GM23248 (cell line): ENCODE results near the gene FAM111B. TPM values are rescaled to one million over a fixed set of nuclear protein-coding genes. Genes with fewer than 3 reads are reported as not detected.
A peak's percentile ranks its signal among the peaks of the same experiment; 100 is the strongest.

ENCODE experiments used
- DNase-seq: peaks from one replicate; pipeline ENCODE4 v3.0.0-alpha.2; 2015
- H2AFZ ChIP-seq: fragments of 200-600 bp; sonication (generic); 2 replicates; pipeline ENCODE4 v1.6.1; 2016; ENCODE audit warnings: antibody characterized with exemption
- H3F3A ChIP-seq: fragments of 200-600 bp; sonication (generic); 2 replicates; pipeline ENCODE4 v1.6.1; 2016; ENCODE audit warnings: mild to moderate bottlenecking, antibody characterized with exemption, mixed run types; ENCODE audit not compliant: insufficient read depth
- H3K27ac ChIP-seq: fragments of 200-600 bp; sonication (generic); 2 replicates; pipeline ENCODE4 v1.5.1; 2016; ENCODE audit warnings: mild to moderate bottlenecking
- H3K27me3 ChIP-seq: fragments of 200-600 bp; sonication (generic); replicated peaks from 2 replicates; pipeline ENCODE4 v1.6.1; 2016; ENCODE audit warnings: mild to moderate bottlenecking; ENCODE audit not compliant: insufficient read depth
- H3K36me3 ChIP-seq: fragments of 200-600 bp; sonication (generic); 2 replicates; pipeline ENCODE4 v1.6.1; 2016; ENCODE audit warnings: low read depth, mild to moderate bottlenecking
- H3K4me1 ChIP-seq: fragments of 200-600 bp; sonication (generic); 2 replicates; pipeline ENCODE4 v1.6.1; 2016; ENCODE audit warnings: mild to moderate bottlenecking; ENCODE audit not compliant: insufficient read depth
- H3K4me2 ChIP-seq: fragments of 200-600 bp; sonication (generic); one replicate; pipeline ENCODE4 v1.6.1; 2016; ENCODE audit warnings: mild to moderate bottlenecking; ENCODE audit not compliant: unreplicated experiment
- H3K4me3 ChIP-seq: fragments of 200-600 bp; sonication (generic); 2 replicates; pipeline ENCODE4 v1.5.1; 2016; ENCODE audit warnings: mild to moderate bottlenecking
- H3K79me2 ChIP-seq: fragments of 200-600 bp; sonication (generic); 2 replicates; pipeline ENCODE4 v1.6.1; 2016; ENCODE audit warnings: mild to moderate bottlenecking; ENCODE audit not compliant: insufficient read depth
- H3K9ac ChIP-seq: fragments of 200-600 bp; sonication (generic); 2 replicates; pipeline ENCODE4 v1.6.1; 2016; ENCODE audit warnings: mild to moderate bottlenecking
- H3K9me2 ChIP-seq: fragments of 200-600 bp; sonication (generic); 2 replicates; pipeline ENCODE4 v1.6.1; 2016; ENCODE audit warnings: mixed run types, mild to moderate bottlenecking, moderate library complexity; ENCODE audit not compliant: insufficient read depth
- H3K9me3 ChIP-seq: fragments of 200-600 bp; sonication (generic); one replicate; pipeline ENCODE4 v1.6.1; 2017; ENCODE audit warnings: low read depth
- H4K20me1 ChIP-seq: fragments of 200-600 bp; sonication (generic); 2 replicates; pipeline ENCODE4 v1.6.0; 2016; ENCODE audit not compliant: insufficient read depth
- EZH2 ChIP-seq: fragments of 200-600 bp; sonication (generic); IDR thresholded peaks from 2 replicates; pipeline ENCODE4 v1.6.1; 2018; ENCODE audit warnings: antibody characterized with exemption, mild to moderate bottlenecking; ENCODE audit not compliant: insufficient read depth, poor library complexity, severe bottlenecking
- EZH2phosphoT487 ChIP-seq: fragments of 200-600 bp; sonication (generic); IDR thresholded peaks from 2 replicates; pipeline ENCODE4 v1.6.1; 2018; ENCODE audit warnings: antibody characterized with exemption, moderate library complexity, mild to moderate bottlenecking, low read depth; ENCODE audit not compliant: insufficient read depth
- WGBS, 2 experiments: methylation state at CpG; one replicate each; pipeline ENCODE4 v1.1.6; 2015 to 2017; ENCODE audit warnings: low lambda C conversion rate in 2 of 2, low coverage in 1 of 2; ENCODE audit errors: missing lambda C conversion rate in 2 of 2; 5-methylcytosine and 5-hydroxymethylcytosine counted together
- in situ Hi-C: fragments of 300-500 bp; cut with MboI; formaldehyde crosslinking; loops from 2 replicates; pipeline ENCODE4 v1.15.0; 2020
- polyA plus RNA-seq: library from polyadenylated mRNA; unstranded; fragments of >200 nt; fragmentation: Nextera tagmentation; extraction: Ambion mirVana; gene quantifications from 2 replicates; pipeline ENCODE4 v1.2.1, GENCODE V29; 2016
- total RNA-seq: library from RNA; depleted of rRNA; stranded (reverse); fragments of >200 nt; shearing (Covaris generic); gene quantifications from 2 replicates; pipeline ENCODE4 v1.2.3, GENCODE V29; 2014

FAM111B gene
- total and polyA plus RNA-seq, 2 experiments from 2014 or later, result 4.5 to 7.3 TPM

DNA sequence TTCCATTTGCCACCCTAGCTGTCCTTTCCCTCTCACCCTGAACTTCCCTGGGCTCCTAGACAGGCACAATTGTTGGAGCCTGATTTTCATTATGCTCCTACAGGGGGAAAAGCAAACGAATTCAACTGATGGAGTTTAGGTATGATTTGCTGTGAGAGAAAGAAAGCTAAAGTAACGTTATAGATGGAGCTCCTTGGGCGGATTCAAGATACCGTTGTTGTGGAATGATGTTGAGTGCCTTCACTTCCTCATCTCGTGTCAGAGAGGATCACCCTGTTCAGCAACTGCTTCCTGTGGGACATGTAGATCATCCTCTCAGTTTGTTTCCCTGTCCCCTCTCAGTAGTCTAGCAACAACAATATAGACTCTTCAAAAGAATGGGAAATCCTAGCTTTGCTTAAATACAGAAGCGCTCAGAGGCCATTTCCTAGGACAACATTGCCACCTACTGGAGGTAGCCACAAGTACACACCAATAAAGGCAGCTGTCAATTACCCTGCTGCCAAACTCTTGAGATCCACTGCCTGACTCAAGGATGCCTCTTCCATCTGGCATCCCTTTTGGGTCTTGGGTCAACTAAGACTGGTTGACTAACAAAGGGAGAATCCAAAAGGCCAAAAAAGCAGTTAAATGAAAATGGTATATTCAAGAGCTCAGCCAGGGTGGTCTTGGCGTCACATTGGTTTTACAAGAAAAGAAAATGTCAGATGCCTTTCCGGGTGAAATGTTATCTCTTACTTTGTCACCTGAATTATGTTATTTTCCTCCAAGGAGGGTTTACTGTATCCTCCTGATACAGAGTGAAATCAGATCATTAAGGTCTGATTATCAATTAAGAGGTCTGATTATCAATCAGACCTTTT, 51.4 kb downstream of the FAM111B start:
- no peaks in the 10 kb centered on the region for H3K9me2 ChIP-seq
- H3K36me3 ChIP-seq, result no peaks in the 10 kb centered on the region
- H3K9me3 ChIP-seq, result no peaks in the 10 kb centered on the region
- TF ChIP-seq EZH2 (no peak), EZH2phosphoT487 (no peak)
- no peak overlapping the region for H3K4me3 ChIP-seq
- H4K20me1 ChIP-seq, result no peaks in the 10 kb centered on the region
- in situ Hi-C loops, result no loop called here
- H2AFZ ChIP-seq, result peak overlapping the region; percentile 68
- H3K4me2 ChIP-seq, result no peak overlapping the region
- WGBS, 2 experiments, result 31 to 35% methylated on average over 8 of the region's 8 CpGs
- H3K27ac ChIP-seq, result no peak overlapping the region
- H3K27me3 ChIP-seq, result peaks cover 20% of the 10 kb centered on the region
- no peaks in the 10 kb centered on the region for H3K4me1 ChIP-seq
- H3K9ac ChIP-seq, result 0 out of 2 replicates have a peak overlapping the region, but pooled peaks have one; percentile 3
- DNase-seq, result peak; percentile 79
- H3K79me2 ChIP-seq, result no peaks in the 10 kb centered on the region
- H3F3A ChIP-seq, result no peaks in the 10 kb centered on the region

DNA sequence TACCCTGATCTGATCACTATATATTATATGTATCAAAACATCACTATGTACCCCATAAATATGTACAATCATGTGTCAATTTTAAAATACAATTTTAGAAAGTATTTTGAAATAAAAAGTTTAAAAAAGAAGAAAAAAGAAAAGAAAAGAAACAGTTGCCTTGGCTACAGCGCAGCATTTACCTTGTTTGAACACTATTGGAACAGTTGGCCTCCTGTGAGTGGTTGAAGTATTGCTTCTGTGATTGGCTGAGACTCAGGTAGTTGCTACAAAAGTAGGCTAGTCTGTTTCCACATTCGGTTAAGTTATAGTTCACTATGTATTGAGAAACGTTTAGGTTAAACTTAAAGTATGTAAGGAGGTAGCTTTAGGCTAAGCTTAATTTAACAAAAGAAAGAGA, 57.0 kb downstream of the FAM111B start:
- WGBS, 2 experiments, result 60 to 71% methylated on average over 3 of the region's 3 CpGs
- Histone ChIP-seq H3F3A (no peaks in the 10 kb centered on the region), H3K79me2 (no peaks in the 10 kb centered on the region), H3K9ac (no peak overlapping the region), H3K4me1 (no peaks in the 10 kb centered on the region), H3K9me2 (no peaks in the 10 kb centered on the region), H3K27me3 (peaks cover 55% of the 10 kb centered on the region), H4K20me1 (no peaks in the 10 kb centered on the region), H3K36me3 (no peaks in the 10 kb centered on the region), H2AFZ (no peak overlapping the region), H3K4me2 (no peak overlapping the region), H3K9me3 (no peaks in the 10 kb centered on the region), H3K4me3 (no peak overlapping the region), H3K27ac (no peak overlapping the region)
- in situ Hi-C loops, result no loop called here
- DNase-seq, result no peak
- no peak for TF ChIP-seq EZH2
- TF ChIP-seq EZH2phosphoT487, result no peak

DNA sequence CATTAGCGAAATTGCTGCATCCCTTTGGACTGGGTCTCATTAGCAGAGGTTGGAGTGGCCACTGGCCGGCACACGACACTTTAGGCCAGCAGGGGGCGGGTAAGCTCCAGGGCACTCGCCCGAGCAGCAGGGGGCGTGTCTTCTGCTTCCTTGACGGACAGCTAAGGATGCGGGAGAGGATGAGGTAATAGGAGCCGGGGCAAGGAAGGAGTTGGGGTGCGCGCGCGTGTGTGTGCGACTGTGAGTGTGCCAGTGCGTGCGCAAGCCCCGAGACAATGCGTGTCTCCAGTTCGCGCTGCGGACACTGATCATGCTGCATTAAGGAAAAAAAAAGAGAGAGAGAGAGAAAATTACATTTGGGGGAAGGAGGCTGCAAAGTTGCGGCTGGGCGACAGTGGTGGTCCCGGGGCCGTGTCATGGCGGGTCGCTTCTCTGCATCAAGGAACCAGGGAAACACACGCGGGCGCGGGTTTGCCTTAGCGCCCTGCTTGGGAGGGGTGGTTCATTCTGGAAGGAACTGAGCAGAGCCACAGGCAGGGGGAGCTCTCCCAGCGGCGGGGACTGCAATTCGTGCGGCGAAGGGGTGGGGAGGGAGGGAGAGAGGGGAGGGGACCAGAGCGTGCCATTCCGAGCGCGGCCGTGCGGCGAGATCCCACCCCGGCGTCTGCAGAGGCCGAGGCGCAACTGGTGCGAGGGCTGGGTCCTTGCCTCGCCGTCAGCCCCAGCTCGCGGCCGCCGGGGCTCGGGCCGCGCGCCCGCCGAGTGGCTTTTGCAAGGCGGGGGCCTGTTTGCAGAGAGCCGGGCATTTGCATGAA, 64.7 kb downstream of the FAM111B start, which contains the start of gene DTX4:
Gene DTX4, plus strand, starts transcription at position 625 of the 815 bp plus-strand sequence. CDS start 464 bp downstream, outside the sequence.
- H3K9ac ChIP-seq, result 0 out of 2 replicates have a peak within 1 kb of the TSS, but pooled peaks have one; percentile 18
- peak within 1 kb of the TSS; percentile 81 for H2AFZ ChIP-seq
- WGBS, 2 experiments, result 1 to 2% methylated on average over 45 to 64 of the region's 64 CpGs
- H4K20me1 ChIP-seq, result no peaks in the 10 kb centered on the region
- peak; percentile 95 for DNase-seq
- in situ Hi-C loops, result no loop called here
- H3K4me2 ChIP-seq, result peak within 1 kb of the TSS; percentile 93
- H3K4me3 ChIP-seq, result peak within 1 kb of the TSS; percentile 74
- peaks cover 20% of the 10 kb centered on the region; the same call in 1 of the 2 replicates for H3K27me3 ChIP-seq
- H3K9me3 ChIP-seq, result no peaks in the 10 kb centered on the region
- 0 out of 2 replicates have a peak, but pooled peaks cover 7% of the 10 kb centered on the region for H3F3A ChIP-seq
- H3K27ac ChIP-seq, result no peak within 1 kb of the TSS
- no peaks in the 10 kb centered on the region for H3K79me2 ChIP-seq
- peaks cover 12% of the 10 kb centered on the region for H3K4me1 ChIP-seq
- H3K9me2 ChIP-seq, result no peaks in the 10 kb centered on the region
- TF ChIP-seq EZH2phosphoT487, result no peak
- TF ChIP-seq EZH2, result no peak
- H3K36me3 ChIP-seq, result no peaks in the 10 kb centered on the region

DNA sequence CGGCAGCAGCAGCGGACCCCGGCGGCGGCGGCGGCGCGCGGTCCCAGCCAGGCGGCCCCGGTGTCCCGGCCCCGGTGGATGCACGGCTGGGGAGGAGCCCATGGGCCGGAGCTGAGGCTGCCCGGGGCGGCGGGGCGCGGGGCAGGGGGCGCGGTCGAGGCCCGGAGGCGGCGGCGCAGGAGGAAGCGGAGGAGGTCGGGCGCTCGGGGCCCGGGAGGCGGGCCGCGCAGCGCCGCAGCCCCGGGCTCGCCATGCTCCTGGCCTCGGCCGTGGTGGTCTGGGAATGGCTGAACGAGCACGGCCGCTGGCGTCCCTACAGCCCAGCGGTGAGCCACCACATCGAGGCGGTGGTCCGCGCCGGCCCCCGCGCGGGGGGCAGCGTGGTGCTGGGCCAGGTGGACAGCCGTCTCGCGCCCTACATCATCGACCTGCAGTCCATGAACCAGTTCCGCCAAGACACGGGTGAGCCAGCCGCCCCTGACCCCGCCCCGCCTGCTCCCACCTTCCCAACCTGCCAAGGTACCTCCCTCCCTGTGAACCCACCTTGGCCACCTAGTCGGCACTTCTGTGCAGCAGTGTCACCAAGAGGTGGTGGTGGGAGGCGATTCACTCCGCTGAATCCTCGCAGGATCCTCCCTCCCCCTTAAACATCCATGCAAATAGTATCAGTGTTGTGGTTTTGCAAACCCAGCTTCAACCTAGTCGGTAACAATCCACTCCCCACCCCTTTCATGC, 65.5 kb downstream of the FAM111B start:
- Histone ChIP-seq H3K27me3 (peaks cover 14% of the 10 kb centered on the region; the same call in 1 of the 2 replicates), H3K79me2 (no peaks in the 10 kb centered on the region), H3K9me2 (no peaks in the 10 kb centered on the region), H3K27ac (no peak overlapping the region), H3K4me3 (peak overlapping the region; percentile 74), H3K9ac (no peak overlapping the region), H3K4me2 (peak overlapping the region; percentile 93), H3K36me3 (no peaks in the 10 kb centered on the region), H3F3A (0 out of 2 replicates have a peak, but pooled peaks cover 7% of the 10 kb centered on the region), H3K4me1 (peaks cover 12% of the 10 kb centered on the region), H3K9me3 (no peaks in the 10 kb centered on the region), H2AFZ (peak overlapping the region; percentile 81), H4K20me1 (no peaks in the 10 kb centered on the region)
- peak; percentile 42 for DNase-seq
- in situ Hi-C loops, result no loop called here
- WGBS, 2 experiments, result 2 to 4% methylated on average over 17 to 27 of the region's 70 CpGs
- TF ChIP-seq EZH2phosphoT487, result no peak
- TF ChIP-seq EZH2, result no peak
